CD4-positive, alpha-beta memory T cell (primary cell): ENCODE results near the gene INSIG2. TPM values are rescaled to one million over a fixed set of nuclear protein-coding genes. Genes with fewer than 3 reads are reported as not detected.

ENCODE experiments used
- CTCF ChIA-PET: fragments of 350-600 bp; sonication (Branson Sonifier 250); formaldehyde crosslinking; loops from one replicate; lab custom pipeline; 2021; ENCODE audit warnings: inconsistent platforms; ENCODE audit not compliant: partially characterized antibody; lab: Charles Lee
- POLR2A ChIA-PET: fragments of 350-600 bp; sonication (Branson Sonifier 250); formaldehyde crosslinking; loops from one replicate; lab custom pipeline; 2021; ENCODE audit not compliant: partially characterized antibody; lab: Charles Lee
- DNase-seq, 5 donors: peaks; one replicate each; pipeline versions ENCODE4 v3.0.0 to v3.0.0-alpha.2; 2020 to 2022; ENCODE audit warnings: mixed read lengths in 1 of 5
- H3K27ac ChIP-seq: one replicate; pipeline ENCODE4 v1.7.0; 2013; ENCODE audit warnings: low read depth, low read length
- H3K27me3 ChIP-seq: 2 replicates; pipeline ENCODE4 v1.7.0; 2013; ENCODE audit warnings: mild to moderate bottlenecking, low read length, moderate library complexity; ENCODE audit not compliant: insufficient read depth
- H3K36me3 ChIP-seq: 2 replicates; pipeline ENCODE4 v1.7.0; 2013; ENCODE audit warnings: mild to moderate bottlenecking, low read length, moderate library complexity; ENCODE audit not compliant: insufficient read depth
- H3K4me1 ChIP-seq: 2 replicates; pipeline ENCODE4 v1.7.0; 2013; ENCODE audit warnings: mild to moderate bottlenecking, low read length, moderate library complexity; ENCODE audit not compliant: insufficient read depth
- H3K4me3 ChIP-seq, 2 donors: one replicate each; pipeline ENCODE4 v1.7.0; 2013; ENCODE audit warnings: low read length in 2 of 2, mild to moderate bottlenecking in 1 of 2
- H3K9me3 ChIP-seq, 2 donors: one replicate each; pipeline ENCODE4 v1.7.0; 2013; ENCODE audit warnings: low read length in 2 of 2, control low read depth in 1 of 2; ENCODE audit not compliant: control insufficient read depth in 1 of 2
- H3K27ac Mint-ChIP-seq, 7 donors: one replicate each; pipeline ENCODE4 v1.8.0; 2020 to 2021; ENCODE audit warnings: mixed read lengths in 7 of 7, mild to moderate bottlenecking in 6 of 7, inconsistent platforms in 3 of 7, moderate library complexity in 3 of 7
- H3K27me3 Mint-ChIP-seq, 2 donors: one replicate each; pipeline ENCODE4 v1.8.0; 2020 to 2021; ENCODE audit warnings: mixed read lengths in 2 of 2
- H3K36me3 Mint-ChIP-seq, 2 donors: one replicate each; pipeline ENCODE4 v1.8.0; 2020 to 2021; ENCODE audit warnings: mixed read lengths in 2 of 2, inconsistent platforms in 1 of 2, mild to moderate bottlenecking in 1 of 2
- H3K4me1 Mint-ChIP-seq, 4 donors: one replicate each; pipeline ENCODE4 v1.8.0; 2020 to 2021; ENCODE audit warnings: mixed read lengths in 4 of 4, mild to moderate bottlenecking in 1 of 4
- H3K4me3 Mint-ChIP-seq, 8 donors: one replicate each; pipeline ENCODE4 v1.8.0; 2020 to 2021; ENCODE audit warnings: mixed read lengths in 8 of 8, mild to moderate bottlenecking in 7 of 8, moderate library complexity in 6 of 8, inconsistent platforms in 3 of 8
- H3K9me3 Mint-ChIP-seq, 8 donors: one replicate each; pipeline ENCODE4 v1.8.0; 2020 to 2021; ENCODE audit warnings: mixed read lengths in 8 of 8, mild to moderate bottlenecking in 5 of 8, inconsistent platforms in 3 of 8, moderate library complexity in 1 of 8
- intact Hi-C: fragments of 100-400 bp; cut with micrococcal nuclease; formaldehyde crosslinking; loops from one replicate; pipeline ENCODE4 v1.15.1; 2023
- polyA plus RNA-seq, 2 donors: library from polyadenylated mRNA; unstranded; fragments of 300-500 nt; fragmentation: Illumina TruSeq; gene quantifications; one replicate each; pipeline ENCODE4 v1.2.3, GENCODE V29; 2021
- total RNA-seq, 2 experiments: library from RNA; stranded (reverse); gene quantifications; one replicate each; pipeline ENCODE4 v1.2.3, GENCODE V29; 2021

Gene INSIG2
- total and polyA plus RNA-seq, 4 experiments from 2014 or later = 18.0 to 41.1 (median 25.0) TPM

DNA sequence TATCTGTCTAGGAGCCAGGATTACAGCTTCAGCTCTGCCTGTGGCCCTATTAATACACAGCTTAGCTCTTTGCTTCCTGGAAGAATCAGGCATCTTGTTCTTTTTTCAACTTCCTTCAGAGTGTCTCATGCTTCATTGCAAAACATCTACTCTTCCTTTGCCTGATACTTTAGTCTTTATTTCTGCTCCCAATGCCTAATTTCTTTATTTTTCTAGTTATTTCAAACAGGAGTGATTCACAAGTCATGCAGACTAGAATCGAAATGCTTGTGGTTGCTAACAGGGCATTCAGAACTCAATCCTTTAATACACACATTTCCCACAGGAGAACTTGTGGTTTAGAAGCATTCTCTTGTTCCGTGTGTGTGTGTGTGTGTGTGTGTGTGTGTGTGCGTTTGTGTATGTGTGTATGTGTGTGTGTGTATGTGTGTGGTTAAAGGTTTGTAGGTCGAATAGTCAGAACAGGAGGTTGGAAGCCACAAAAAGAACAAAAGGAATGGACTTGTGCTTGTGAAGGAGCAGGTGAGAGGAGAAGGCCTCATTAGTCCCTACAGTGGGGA, 28.3 kb upstream of the INSIG2 start:
- Histone ChIP-seq H3K27ac (no peak overlapping the region), H3K9me3 (no peaks in the 10 kb centered on the region), H3K27me3 (peaks cover 3% of the 10 kb centered on the region), H3K4me3 (no peak overlapping the region), H3K36me3 (no peaks in the 10 kb centered on the region), H3K4me1 (peaks cover 7% of the 10 kb centered on the region)
- POLR2A ChIA-PET = no interaction called here
- intact Hi-C loops = no loop called here
- H3K4me1 Mint-ChIP-seq = peaks cover 1 to 8% (median 6%) of the 10 kb centered on the region in 4 donors
- peaks cover 7 to 26% of the 10 kb centered on the region in 2 donors for H3K27me3 Mint-ChIP-seq
- DNase-seq = no peak
- H3K4me3 Mint-ChIP-seq = peak overlapping the region in 2 of 8 donors; percentile 2 to 45
- CTCF ChIA-PET = interaction anchor here (1.0 to 2.7 kb wide), 2 partner anchors 9 to 13 kb away, joined by 3 to 23 read pairs; no protein-coding TSS in a partner anchor
- H3K36me3 Mint-ChIP-seq = no peaks in the 10 kb centered on the region
- no peaks in the 10 kb centered on the region for H3K9me3 Mint-ChIP-seq
- peak overlapping the region in 5 of 7 donors; percentile 1 to 92 (median 74) for H3K27ac Mint-ChIP-seq

DNA sequence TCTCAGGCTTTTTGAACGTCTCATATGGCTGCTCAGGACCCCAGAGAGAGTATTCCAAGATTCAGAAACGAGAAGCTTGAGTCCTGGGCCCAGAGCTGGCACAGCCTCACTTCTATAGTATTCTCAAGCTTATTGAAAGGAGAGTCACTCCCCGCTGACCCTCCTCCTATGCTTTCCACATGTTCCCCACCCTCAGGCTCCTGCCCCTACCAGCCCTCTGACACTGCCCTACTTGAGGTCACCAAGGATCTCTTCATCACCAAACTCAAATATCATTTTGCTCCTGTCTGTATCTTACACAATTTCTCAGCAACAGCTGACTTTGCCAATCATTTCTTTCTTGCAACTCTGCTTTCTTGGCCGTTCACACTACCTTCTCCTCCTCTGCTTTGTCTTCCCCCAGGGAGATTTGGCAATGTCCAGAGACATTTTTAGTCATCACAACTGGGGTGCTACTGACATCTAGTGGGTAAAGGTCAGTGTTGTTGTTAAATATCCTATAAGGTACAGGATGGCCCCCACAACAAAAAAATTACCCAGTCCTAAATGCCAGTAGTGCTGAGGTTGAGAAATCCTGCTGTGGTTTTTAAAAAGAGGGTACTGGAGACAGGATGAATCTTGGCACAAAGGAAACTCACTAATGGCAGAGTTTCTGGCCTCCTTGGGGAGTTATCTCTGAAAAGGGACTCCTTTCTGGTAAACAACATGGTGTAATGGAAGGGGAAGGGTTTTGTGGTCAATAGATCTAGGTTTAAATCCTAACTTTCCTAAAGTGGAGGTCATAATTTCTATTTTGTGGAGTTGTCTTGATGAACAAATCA, 26.9 kb upstream of the INSIG2 start:
- Histone ChIP-seq H3K4me1 (peaks cover 7% of the 10 kb centered on the region), H3K27me3 (peaks cover 3% of the 10 kb centered on the region), H3K36me3 (no peaks in the 10 kb centered on the region), H3K4me3 (no peak overlapping the region), H3K9me3 (no peaks in the 10 kb centered on the region), H3K27ac (no peak overlapping the region)
- Mint-ChIP-seq H3K4me3 (no peak overlapping the region), H3K9me3 (no peaks in the 10 kb centered on the region), H3K27me3 (peaks cover 10 to 20% of the 10 kb centered on the region in 2 donors), H3K27ac (peak overlapping the region in 2 of 7 donors; percentile 44 to 54), H3K36me3 (no peaks in the 10 kb centered on the region), H3K4me1 (peaks cover 1 to 8% (median 6%) of the 10 kb centered on the region in 4 donors)
- no peak for DNase-seq
- CTCF ChIA-PET = interaction anchor here (0.8 to 2.7 kb wide), 4 partner anchors 10 to 27 kb away, joined by 3 to 23 read pairs (median 4); partner anchors contain the start of gene INSIG2
- POLR2A ChIA-PET = no interaction called here
- intact Hi-C loops = no loop called here

DNA sequence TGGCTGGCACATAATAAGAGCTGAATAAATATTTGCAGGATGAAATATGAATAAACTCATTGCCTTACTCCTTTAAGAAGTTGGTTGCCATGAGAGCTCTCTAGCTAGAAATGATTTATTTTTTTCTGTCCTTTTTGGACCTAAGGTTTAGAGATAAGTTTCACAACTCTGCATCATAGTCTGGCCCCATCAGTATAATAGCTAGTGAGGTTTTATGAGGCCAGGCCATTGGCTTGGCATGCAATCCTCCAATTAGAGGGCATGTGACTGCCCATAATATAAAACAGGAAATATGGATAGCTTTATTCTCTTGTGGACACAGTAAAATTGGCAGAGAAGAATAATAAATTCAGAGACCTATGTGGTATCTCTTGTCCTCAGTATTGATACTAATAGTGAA, 26.2 kb upstream of the INSIG2 start:
- Mint-ChIP-seq H3K27me3 (peaks cover 11 to 23% of the 10 kb centered on the region in 2 donors), H3K4me1 (peaks cover 1 to 8% (median 6%) of the 10 kb centered on the region in 4 donors), H3K36me3 (no peaks in the 10 kb centered on the region), H3K9me3 (no peaks in the 10 kb centered on the region), H3K4me3 (no peak overlapping the region), H3K27ac (no peak overlapping the region)
- ChIA-PET CTCF (interaction anchor here (1.2 to 2.7 kb wide), 3 partner anchors 15 to 25 kb away, joined by 3 to 23 read pairs (median 5); no protein-coding TSS in a partner anchor), POLR2A (no interaction called here)
- H3K4me3 ChIP-seq = no peak overlapping the region
- H3K36me3 ChIP-seq = no peaks in the 10 kb centered on the region
- DNase-seq = no peak
- H3K27ac ChIP-seq = no peak overlapping the region
- intact Hi-C loops = no loop called here
- H3K4me1 ChIP-seq = peaks cover 7% of the 10 kb centered on the region
- peaks cover 3% of the 10 kb centered on the region for H3K27me3 ChIP-seq
- no peaks in the 10 kb centered on the region for H3K9me3 ChIP-seq

- H3K27ac Mint-ChIP-seq = no peak overlapping the region
- POLR2A ChIA-PET = no interaction called here
Measured at GRCh38 chr2:118062669-118063068, 25.6 kb upstream of the INSIG2 start.

GRCh38 chr2:118065015-118065706, 23.1 kb upstream of the INSIG2 start:
- CTCF ChIA-PET = interaction anchor here (1.5 to 1.8 kb wide), 2 partner anchors 18 to 62 kb away, joined by 3 to 4 read pairs; no protein-coding TSS in a partner anchor
- peaks cover 0 to 4% of the 10 kb centered on the region in 2 donors for H3K36me3 Mint-ChIP-seq
- intact Hi-C loops = no loop called here

More at GRCh38 chr2:118062669-118063068, 25.6 kb upstream of the INSIG2 start:
- intact Hi-C loops = no loop called here
- DNase-seq = no peak
- Mint-ChIP-seq H3K4me3 (no peak overlapping the region), H3K4me1 (peaks cover 1 to 8% (median 6%) of the 10 kb centered on the region in 4 donors), H3K36me3 (no peaks in the 10 kb centered on the region), H3K9me3 (no peaks in the 10 kb centered on the region), H3K27me3 (peaks cover 11 to 20% of the 10 kb centered on the region in 2 donors)
- H3K27ac ChIP-seq = no peak overlapping the region
- H3K27me3 ChIP-seq = peaks cover 3% of the 10 kb centered on the region
- H3K4me1 ChIP-seq = peaks cover 7% of the 10 kb centered on the region
- CTCF ChIA-PET = interaction anchor here (1.0 to 2.7 kb wide), 4 partner anchors 12 to 26 kb away, joined by 3 to 23 read pairs (median 4); no protein-coding TSS in a partner anchor
- no peaks in the 10 kb centered on the region for H3K9me3 ChIP-seq
- H3K4me3 ChIP-seq = no peak overlapping the region
- H3K36me3 ChIP-seq = no peaks in the 10 kb centered on the region

DNA sequence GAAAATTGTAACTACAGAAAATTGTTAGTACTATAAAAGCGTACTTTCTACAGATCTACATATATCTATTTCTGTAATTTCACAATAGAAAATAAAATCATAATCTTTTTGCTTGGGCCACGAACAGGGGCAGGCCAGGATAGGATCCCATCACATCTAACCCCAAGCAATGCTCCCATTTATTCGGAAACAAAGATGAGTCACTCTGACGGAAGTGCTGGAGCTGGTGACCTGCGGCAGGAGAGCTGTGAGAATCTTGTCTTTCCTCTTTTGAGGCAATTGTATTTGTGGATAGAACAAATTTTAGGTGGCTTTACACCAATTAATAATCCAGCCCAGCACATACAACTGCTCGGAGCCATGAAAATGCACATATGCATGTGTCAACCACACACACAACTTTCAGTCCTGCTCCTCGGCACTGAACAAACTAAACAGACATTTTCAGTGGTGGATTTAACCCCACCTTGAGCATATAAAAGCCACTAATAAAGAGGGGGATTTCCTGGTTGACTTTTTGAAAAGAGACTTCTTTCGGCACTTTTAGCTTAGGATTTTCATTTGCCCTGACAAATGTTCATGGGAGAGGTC, 22.3 kb upstream of the INSIG2 start:
- H3K4me3 ChIP-seq = no peak overlapping the region
- Mint-ChIP-seq H3K9me3 (peaks cover 0 to 2% (median 0%) of the 10 kb centered on the region in 8 donors), H3K36me3 (peaks cover 0 to 4% of the 10 kb centered on the region in 2 donors), H3K4me1 (no peaks in the 10 kb centered on the region), H3K4me3 (no peak overlapping the region), H3K27ac (no peak overlapping the region), H3K27me3 (peaks cover 11 to 21% of the 10 kb centered on the region in 2 donors)
- ChIA-PET POLR2A (no interaction called here), CTCF (interaction anchor here (1.2 to 1.8 kb wide), 3 partner anchors 14 to 63 kb away, joined by 3 to 4 read pairs (median 3); no protein-coding TSS in a partner anchor)
- peaks cover 3% of the 10 kb centered on the region for H3K27me3 ChIP-seq
- H3K9me3 ChIP-seq = no peaks in the 10 kb centered on the region
- DNase-seq = no peak
- H3K4me1 ChIP-seq = no peaks in the 10 kb centered on the region
- H3K36me3 ChIP-seq = no peaks in the 10 kb centered on the region
- no peak overlapping the region for H3K27ac ChIP-seq
- intact Hi-C loops = no loop called here

More at GRCh38 chr2:118065015-118065706, 23.1 kb upstream of the INSIG2 start:
- peaks cover 0 to 2% (median 2%) of the 10 kb centered on the region in 4 donors for H3K4me1 Mint-ChIP-seq
- no peaks in the 10 kb centered on the region for H3K36me3 ChIP-seq
- H3K9me3 Mint-ChIP-seq = peaks cover 0 to 2% (median 0%) of the 10 kb centered on the region in 8 donors
- H3K27ac Mint-ChIP-seq = no peak overlapping the region
- POLR2A ChIA-PET = no interaction called here
- H3K27ac ChIP-seq = no peak overlapping the region
- H3K4me3 ChIP-seq = no peak overlapping the region
- no peaks in the 10 kb centered on the region for H3K9me3 ChIP-seq
- no peak overlapping the region for H3K4me3 Mint-ChIP-seq
- H3K27me3 ChIP-seq = peaks cover 3% of the 10 kb centered on the region
- peaks cover 11 to 22% of the 10 kb centered on the region in 2 donors for H3K27me3 Mint-ChIP-seq
- DNase-seq = no peak
- H3K4me1 ChIP-seq = peaks cover 5% of the 10 kb centered on the region
